C4-2B (cell line): ENCODE results near the gene FCN1.

ENCODE experiments used
- H3K27ac ChIP-seq: fragments of 450-650 bp; 2 replicates; pipeline ENCODE4 v1.5.1; 2017
- CTCF ChIP-seq: fragments of 450-650 bp; conservative IDR thresholded peaks from 2 replicates; pipeline ENCODE4 v1.5.1; 2017; ENCODE audit warnings: mild to moderate bottlenecking
- ZFX ChIP-seq: fragments of 450-650 bp; IDR thresholded peaks from 2 replicates; pipeline ENCODE4 v1.6.1; 2017

The FCN1 gene

DNA sequence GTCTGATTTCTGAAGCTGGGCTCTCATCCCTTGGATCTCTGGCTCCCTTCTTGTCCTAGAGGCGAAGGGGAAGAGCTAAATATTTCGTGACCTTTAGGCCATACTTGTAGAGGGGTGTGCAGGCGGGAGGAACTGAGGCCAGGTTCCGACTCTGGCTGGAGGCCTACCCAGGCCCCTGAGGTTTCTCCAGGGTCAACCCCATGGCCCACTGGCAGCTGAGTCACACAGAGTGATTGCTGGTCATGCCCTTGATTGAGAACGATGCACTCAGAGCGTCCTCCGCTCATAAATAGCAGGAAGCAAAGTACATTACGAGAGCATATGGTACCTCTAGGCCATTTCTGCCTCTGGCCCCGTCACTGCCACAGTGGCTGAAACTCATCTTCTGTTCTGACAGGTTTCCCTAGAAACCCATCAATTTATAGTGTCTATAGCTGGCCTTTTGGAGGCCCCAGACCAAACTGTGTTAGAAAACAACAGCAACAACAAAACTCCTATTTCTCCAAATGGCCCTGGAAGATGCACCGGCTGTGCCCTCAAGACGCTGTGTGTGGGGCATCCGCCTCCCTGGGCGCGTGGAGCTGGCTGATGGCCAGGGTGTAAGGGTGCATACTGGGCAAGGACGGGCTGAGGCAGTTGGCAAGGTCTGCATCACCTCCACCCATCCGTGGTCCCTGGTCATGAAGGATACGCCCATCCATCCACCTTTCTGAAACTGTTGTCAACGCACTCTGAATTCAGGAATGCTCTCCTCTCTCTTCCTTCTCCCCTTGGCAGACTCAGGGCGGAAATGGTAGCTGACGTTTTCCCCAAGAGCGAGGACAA is 32.9 kb upstream of the FCN1 start:
- TF ChIP-seq CTCF (no peak), ZFX (no peak)
- no peak overlapping the region for H3K27ac ChIP-seq

DNA sequence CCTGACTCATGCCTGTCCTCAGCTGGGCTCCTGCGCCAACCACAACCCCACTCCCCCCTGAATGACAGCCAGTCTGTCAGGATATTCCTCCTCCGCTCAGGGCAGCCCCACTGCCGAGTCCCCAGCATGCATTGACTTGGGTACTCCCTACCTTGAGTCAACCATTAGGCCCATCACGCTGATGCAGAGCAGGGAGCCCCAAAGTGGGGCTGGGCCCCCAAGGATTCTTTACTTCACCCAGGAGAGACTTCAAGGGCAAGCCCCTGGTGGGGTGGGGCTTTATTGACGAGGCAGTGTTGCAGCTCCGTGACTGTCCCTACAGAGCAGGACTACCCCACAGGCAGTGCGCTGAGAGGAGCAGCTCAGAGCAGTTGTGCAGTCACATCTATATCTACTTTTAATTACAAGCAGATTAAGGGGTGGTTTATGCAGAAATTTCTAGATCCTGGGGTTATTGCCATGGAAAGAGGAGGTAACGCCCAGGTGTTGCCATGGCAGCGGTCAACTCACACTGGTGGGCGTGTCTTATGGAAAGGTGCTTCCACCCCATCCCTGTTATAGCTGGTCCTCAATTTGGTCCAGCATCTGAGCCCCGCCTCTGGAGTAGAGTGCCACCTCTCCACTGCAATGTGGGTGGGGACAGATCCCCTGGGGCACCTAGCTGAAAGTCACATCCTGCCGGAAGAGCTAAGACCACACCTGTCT is 32.1 kb upstream of the FCN1 start:
- TF ChIP-seq ZFX (no peak), CTCF (no peak)

DNA sequence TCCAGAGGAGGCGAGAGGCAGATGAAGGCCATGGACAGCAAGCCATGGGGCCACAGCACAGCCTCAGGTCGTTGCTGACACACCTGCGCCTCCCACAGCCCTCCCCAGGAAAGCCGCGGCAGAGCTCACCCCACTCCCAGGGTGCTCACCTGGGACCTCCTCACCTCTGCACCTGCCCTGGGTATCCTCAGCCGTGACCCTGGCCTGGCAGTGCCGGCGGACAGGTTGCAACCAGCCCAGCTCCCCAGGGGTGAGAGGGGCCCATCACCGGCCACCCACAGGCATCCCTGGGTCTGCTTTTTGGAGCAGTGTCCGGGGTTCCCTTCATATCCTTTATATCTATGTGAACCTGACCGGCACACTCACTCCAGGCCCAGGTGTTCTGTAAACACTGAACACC is 30.4 kb upstream of the FCN1 start:
- H3K27ac ChIP-seq = no peak overlapping the region
- TF ChIP-seq CTCF (no peak), ZFX (no peak)

More for the DNA sequence above, 32.1 kb upstream of the FCN1 start:
- H3K27ac ChIP-seq = no peak overlapping the region

DNA sequence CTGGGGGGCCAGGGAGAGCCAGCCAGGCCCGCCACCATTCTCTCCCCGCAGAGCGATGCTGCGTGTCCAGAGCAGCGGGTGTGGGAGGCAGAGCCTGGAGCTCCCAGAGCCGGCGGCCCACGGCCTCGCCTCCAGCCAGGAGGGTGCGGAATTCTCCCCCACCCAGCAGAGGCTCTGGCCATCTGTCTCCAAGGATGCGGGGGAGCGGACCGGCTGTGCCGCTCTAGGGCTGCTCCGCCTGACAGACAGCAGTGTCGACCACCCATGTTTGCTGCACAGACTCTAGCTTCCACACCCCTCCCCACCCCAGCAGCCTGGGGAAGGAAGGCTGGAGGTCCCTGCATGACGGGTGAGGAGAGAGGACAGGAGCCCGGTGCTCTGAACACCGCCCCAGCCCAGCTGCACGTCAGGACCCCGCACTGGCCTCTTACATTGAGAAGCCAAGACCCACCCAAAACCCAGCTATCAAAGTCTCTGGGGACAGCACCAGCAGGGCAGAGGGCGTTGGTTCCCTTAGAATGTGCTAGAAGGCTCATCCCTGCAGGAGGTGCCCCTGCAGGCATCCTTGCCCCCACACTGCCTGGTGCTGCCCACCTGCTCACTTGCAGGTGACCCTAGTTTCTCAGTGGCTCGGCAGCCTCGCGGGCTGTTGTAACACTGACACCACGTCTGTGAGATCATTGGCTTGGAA is 29.7 kb upstream of the FCN1 start:
- TF ChIP-seq ZFX (no peak), CTCF (no peak)
- no peak overlapping the region for H3K27ac ChIP-seq

DNA sequence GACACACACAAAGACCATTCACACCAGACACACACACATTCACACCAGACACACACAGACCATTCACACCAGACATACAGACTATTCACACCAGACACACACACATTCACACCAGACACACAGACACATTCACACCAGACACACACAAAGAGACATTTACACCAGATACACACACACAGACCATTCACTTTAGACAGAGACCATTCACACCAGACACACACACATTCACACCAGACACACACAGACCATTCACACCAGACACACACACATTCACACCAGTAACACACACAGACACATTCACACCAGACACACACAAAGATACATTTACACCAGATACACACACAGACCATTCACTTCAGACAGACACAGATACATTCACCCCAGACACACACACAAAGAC is 29.0 kb upstream of the FCN1 start:
- H3K27ac ChIP-seq = no peak overlapping the region
- no peak for TF ChIP-seq CTCF
- no peak for TF ChIP-seq ZFX

DNA sequence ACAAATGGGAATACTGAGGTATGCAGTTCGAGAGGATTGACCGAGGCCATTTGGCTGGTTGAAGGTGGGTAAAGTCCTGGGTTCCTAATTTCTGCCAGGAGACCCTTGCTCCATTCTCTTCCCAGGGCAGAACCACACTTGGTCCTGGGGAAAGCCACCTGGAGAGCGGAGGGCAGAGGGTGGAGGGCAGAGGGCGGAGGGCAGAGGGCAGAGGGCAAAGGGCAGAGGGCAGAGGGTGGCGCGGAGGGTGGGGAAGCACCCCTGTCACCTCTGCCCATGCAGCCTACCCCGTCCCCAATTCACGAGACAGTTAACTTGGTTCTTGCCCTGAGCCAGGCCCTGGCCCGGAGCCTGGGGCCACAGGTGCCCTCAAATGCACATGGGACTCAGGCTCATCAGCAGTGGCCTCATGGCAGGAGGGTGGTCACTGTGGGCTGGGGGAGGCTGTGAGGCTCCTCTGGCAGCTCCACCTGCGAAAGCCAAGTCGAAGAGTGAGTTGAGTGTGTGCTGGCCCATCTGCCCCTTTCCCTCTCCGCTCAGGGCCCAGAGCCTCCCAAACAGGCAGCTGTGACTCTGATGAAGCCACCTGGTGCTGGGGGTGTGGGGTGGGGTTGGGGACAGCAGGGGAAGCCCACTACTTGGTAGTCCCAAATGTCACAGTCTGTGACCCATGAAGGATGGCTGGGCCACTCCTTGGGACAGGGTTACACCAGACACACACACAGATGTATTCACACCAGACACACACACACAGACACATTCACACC is 28.0 kb upstream of the FCN1 start:
- no peak overlapping the region for H3K27ac ChIP-seq
- no peak for TF ChIP-seq ZFX
- no peak for TF ChIP-seq CTCF
